Stimulated activated CD4-positive, alpha-beta T cell treated with anti-CD3 and anti-CD28 coated beads, Interleukin-12 subunit alpha, Interleukin-12 subunit beta, amount 100 ng/mL, for 24 hours (primary cell): ENCODE measurements around the gene LHX4.
A peak's percentile ranks its signal among the peaks of the same experiment; 100 is the strongest.

ENCODE experiments used
- DNase-seq, 2 experiments: peaks; one replicate each; pipeline ENCODE4 v3.0.0-alpha.2; 2020; ENCODE audit warnings: low read depth in 2 of 2

The LHX4 gene

DNA sequence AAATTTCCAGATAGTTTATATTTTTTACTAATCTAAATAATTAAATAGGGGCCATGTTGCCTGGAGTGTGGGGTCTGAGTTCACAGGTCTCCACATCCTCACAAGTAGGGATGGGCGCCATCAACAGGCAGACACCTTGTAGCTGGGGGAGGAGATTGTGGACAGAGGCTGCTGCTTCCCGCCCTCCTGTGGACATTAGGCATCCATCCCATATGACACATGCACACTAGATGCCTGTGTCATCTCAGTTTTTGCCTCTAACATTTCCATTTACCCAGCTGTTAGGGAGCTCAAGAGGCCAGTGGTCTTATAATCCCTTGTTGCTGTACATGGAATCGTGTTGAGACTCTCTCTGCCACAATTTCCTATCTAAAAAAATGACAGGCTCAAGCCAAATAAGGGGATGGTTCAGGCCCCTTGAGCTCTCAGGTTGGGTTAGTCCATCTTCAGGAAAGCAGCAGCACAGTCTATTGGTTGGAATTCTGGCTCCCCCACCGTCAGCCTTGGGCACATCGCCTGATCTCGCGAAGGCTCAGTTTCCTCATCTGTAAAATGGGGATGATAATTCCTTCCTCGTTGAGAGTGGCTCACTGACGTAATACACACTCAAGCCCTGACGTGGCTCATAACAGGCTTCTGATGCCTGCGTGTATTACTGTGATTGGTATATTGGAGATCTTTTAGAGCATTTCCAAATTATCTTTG is 13.6 kb downstream of the LHX4 start:
- DNase-seq, result no peak

GRCh38 chr1:180244840-180245239 is 14.8 kb downstream of the LHX4 start:
- DNase-seq, result no peak

- DNase-seq, result no peak
These were observed 16.5 kb downstream of the LHX4 start for GRCh38 chr1:180246579-180246978.

GRCh38 chr1:180247061-180247460 is 17.0 kb downstream of the LHX4 start:
- no peak for DNase-seq

- DNase-seq, result no peak
These were observed 17.5 kb downstream of the LHX4 start for GRCh38 chr1:180247580-180247979.

GRCh38 chr1:180248176-180248575 is 18.1 kb downstream of the LHX4 start:
- DNase-seq, result no peak

GRCh38 chr1:180248731-180249681 is 18.9 kb downstream of the LHX4 start:
- no peak for DNase-seq

DNA sequence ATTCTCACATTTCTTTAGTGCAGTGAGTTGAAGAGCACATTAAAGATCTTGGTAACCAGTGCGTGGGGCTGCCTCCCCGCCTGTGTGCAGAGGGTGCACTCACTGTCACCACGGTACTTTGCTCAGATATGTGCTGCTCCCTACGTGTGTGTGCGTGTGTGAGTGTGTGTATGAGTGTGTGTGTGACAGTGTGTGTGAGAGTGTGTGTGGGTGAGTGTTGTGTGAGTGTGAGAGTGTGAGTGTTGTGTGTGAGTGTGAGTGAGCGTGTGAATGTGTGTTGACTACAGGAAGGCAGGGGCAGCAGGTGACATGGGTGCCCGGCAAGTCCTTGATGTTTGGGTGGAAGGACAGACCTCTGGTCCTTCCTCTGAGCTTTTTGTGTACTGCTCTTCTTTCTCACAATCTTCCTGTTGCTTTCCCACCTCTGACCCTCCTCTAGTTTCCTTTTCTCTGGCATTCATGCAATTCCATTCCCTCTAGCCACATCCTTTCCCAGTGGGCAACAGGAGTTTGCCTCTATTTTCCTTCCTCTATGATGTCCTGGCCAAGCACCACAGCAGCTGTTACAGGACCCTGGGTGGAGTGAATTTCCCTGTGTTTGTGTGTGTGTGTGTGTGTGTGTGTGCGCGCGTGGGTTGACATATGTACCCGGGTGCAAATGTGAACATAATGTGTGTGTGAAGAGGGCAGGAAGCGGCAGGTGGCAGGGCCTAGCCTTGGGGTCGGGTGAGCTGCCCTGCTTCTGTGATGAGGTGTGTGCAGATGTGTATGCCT is 19.8 kb downstream of the LHX4 start:
- no peak for DNase-seq

DNA sequence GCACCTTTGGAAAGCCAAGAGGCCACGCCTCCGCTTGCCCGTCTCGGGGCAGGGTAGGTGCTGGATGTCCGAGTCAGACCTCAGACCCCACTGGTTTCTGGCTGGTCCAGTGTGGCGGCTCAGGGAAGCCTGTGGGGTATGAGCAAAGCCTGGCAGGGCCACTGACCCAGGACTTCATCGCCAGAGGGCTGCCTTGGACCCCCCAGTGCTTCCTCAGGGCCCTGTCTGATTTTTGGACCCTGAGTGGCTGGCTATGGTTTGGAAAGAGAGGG is 20.4 kb downstream of the LHX4 start:
- no peak for DNase-seq

DNA sequence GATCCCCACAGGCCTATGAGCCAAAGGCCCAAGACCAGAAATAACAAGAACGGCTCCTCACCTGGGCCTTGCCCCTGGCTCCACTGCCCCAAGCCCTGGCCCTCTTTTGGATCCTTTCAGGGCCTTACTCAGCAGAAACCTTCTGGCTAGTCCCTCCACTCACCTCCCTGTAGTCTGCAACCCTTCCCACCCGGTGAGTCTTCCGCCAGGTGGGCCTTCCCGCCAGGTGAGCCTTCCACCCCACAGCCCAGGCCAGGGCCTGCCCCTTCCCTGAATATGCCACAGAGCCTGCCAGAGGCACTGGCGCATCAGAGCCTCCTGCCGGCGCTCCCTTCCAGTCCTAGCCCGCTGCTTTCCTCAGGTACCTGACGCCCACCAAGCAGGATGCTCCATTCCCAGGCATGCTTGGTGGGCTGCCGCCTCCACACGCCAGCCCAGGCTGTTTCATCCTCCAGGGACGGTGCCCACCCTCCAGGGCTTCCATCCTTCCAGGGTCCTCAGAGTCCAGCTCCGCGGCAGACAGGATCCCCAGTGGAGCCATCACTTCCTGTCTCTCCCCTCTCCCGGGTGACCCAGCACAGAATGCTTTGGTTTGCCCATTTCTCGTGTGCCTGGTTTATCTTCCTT is 20.9 kb downstream of the LHX4 start:
- DNase-seq, result no peak

- DNase-seq, result no peak
These were observed 21.7 kb downstream of the LHX4 start for GRCh38 chr1:180251526-180252305.

- peak; percentile 42 to 78 for DNase-seq
These were observed 22.8 kb downstream of the LHX4 start for GRCh38 chr1:180252638-180253536.

GRCh38 chr1:180253585-180254495 is 23.8 kb downstream of the LHX4 start:
- DNase-seq, result no peak

- no peak for DNase-seq
These were observed 24.4 kb downstream of the LHX4 start for GRCh38 chr1:180254496-180254819.

DNA sequence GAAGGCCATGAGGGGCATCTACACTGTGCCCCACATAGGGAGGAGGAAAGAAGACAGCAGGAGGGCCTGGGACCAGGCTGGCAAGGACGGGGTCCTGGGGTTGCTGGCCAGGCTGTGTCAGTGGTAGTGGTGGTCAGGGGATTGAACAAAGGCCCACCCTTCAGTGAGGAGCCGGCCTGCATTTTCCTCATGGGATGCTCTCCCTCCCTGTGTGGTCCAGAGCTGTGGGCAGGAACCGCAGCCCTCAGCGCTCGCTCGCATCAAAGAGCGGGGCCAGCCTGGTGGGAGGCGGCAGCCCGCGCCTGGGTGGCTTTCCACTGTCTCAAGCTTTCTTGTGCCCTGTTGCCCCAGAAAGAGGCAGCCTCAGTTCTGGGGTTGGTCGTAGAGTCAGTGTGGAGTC is 24.8 kb downstream of the LHX4 start:
- DNase-seq, result no peak

GRCh38 chr1:180255536-180256340 is 25.7 kb downstream of the LHX4 start:
- no peak for DNase-seq

DNA sequence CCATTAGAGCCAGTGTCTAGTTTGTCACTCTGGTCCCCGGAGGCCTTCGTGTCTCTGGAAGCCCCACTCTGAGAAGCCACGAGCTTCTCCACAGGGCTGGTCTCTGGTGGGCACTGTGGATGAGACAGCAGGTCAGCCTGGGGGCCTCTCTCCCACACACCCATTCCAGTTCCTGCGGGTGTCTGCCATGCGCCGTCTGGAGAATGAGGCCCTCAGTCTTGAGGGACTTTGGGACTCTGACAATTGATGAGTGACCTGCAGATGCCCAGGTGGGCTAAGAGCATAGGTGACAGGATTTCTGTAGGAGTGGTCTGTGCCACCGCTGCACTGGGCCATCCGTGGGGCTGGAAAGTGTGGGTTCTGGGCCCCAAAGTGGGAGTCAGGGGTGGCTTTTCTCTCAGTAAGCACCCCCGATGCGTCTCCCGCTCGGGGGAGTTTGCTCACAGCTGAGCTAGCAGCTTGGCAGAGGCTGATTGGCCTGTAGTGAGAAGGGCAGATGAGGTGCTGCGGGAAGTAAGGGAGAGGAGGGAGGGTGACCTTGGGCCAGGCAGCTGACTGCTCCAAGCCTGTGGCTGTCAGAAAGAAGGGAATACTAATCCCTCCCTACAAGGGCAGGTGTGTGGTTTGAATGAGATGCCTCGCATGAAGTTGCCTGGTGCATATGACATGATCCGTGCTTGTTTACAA is 26.4 kb downstream of the LHX4 start:
- no peak for DNase-seq

- DNase-seq, result no peak
These were observed 26.9 kb downstream of the LHX4 start for GRCh38 chr1:180257028-180257386.
